Measurements from ENCODE around the gene GABRG3.

Gene GABRG3

GRCh38 chr15:26970712-26971210, at the start of gene GABRG3:
GABRG3 (plus strand) TSS chr15:26971181.
- H3K27ac Mint-ChIP-seq: no peak within 1 kb of the TSS
- H3K4me1 Mint-ChIP-seq: no peaks in the 10 kb centered on the region
- DNase-seq: no peak
- peaks cover 28% of the 10 kb centered on the region for H3K27me3 Mint-ChIP-seq
- H3K9me3 Mint-ChIP-seq: no peaks in the 10 kb centered on the region
- CTCF ChIA-PET: no interaction called here
- no peaks in the 10 kb centered on the region for H3K36me3 Mint-ChIP-seq
- H3K4me3 Mint-ChIP-seq: no peak within 1 kb of the TSS

GRCh38 chr15:26921433-26921832, 49.5 kb upstream of the GABRG3 start:
- H3K27me3 Mint-ChIP-seq: no peaks in the 10 kb centered on the region
- CTCF ChIA-PET: interaction anchor here (0.6 kb wide), 1 partner anchor 90 kb away, joined by 4 read pairs; no protein-coding TSS in a partner anchor
- no peak overlapping the region for H3K27ac Mint-ChIP-seq
- H3K9me3 Mint-ChIP-seq: peaks cover 4% of the 10 kb centered on the region
- no peaks in the 10 kb centered on the region for H3K4me1 Mint-ChIP-seq
- no peak overlapping the region for H3K4me3 Mint-ChIP-seq
- no peak for DNase-seq
- H3K36me3 Mint-ChIP-seq: no peaks in the 10 kb centered on the region

- no peaks in the 10 kb centered on the region for H3K27me3 Mint-ChIP-seq
- H3K9me3 Mint-ChIP-seq: peaks cover 9% of the 10 kb centered on the region
- H3K4me1 Mint-ChIP-seq: no peaks in the 10 kb centered on the region
- no peak overlapping the region for H3K4me3 Mint-ChIP-seq
- H3K36me3 Mint-ChIP-seq: no peaks in the 10 kb centered on the region
- CTCF ChIA-PET: no interaction called here
- H3K27ac Mint-ChIP-seq: no peak overlapping the region
- DNase-seq: no peak
These were observed 44.9 kb upstream of the GABRG3 start for GRCh38 chr15:26926081-26926480.

- H3K4me3 Mint-ChIP-seq: no peak overlapping the region
- H3K27me3 Mint-ChIP-seq: no peaks in the 10 kb centered on the region
- peaks cover 9% of the 10 kb centered on the region for H3K9me3 Mint-ChIP-seq
- no peak overlapping the region for H3K27ac Mint-ChIP-seq
- CTCF ChIA-PET: no interaction called here
- H3K4me1 Mint-ChIP-seq: no peaks in the 10 kb centered on the region
- DNase-seq: no peak
- no peaks in the 10 kb centered on the region for H3K36me3 Mint-ChIP-seq
These were observed 42.9 kb upstream of the GABRG3 start for GRCh38 chr15:26928051-26928450.

- H3K27ac Mint-ChIP-seq: no peak overlapping the region
- no peak overlapping the region for H3K4me3 Mint-ChIP-seq
- no peak for DNase-seq
- H3K36me3 Mint-ChIP-seq: no peaks in the 10 kb centered on the region
- peaks cover 11% of the 10 kb centered on the region for H3K9me3 Mint-ChIP-seq
- no peaks in the 10 kb centered on the region for H3K4me1 Mint-ChIP-seq
- H3K27me3 Mint-ChIP-seq: no peaks in the 10 kb centered on the region
- CTCF ChIA-PET: no interaction called here
These were observed 41.4 kb upstream of the GABRG3 start for GRCh38 chr15:26929588-26929987.

- Mint-ChIP-seq H3K4me3 (no peak overlapping the region), H3K36me3 (no peaks in the 10 kb centered on the region), H3K4me1 (no peaks in the 10 kb centered on the region), H3K27me3 (no peaks in the 10 kb centered on the region), H3K27ac (no peak overlapping the region), H3K9me3 (peaks cover 20% of the 10 kb centered on the region)
- CTCF ChIA-PET: no interaction called here
- DNase-seq: no peak
These were observed 36.1 kb upstream of the GABRG3 start for GRCh38 chr15:26934848-26935247.

- Mint-ChIP-seq H3K36me3 (no peaks in the 10 kb centered on the region), H3K27me3 (no peaks in the 10 kb centered on the region), H3K4me1 (no peaks in the 10 kb centered on the region), H3K4me3 (no peak overlapping the region), H3K27ac (no peak overlapping the region), H3K9me3 (peaks cover 18% of the 10 kb centered on the region)
- no peak for DNase-seq
- CTCF ChIA-PET: no interaction called here
These were observed 35.7 kb upstream of the GABRG3 start for GRCh38 chr15:26935322-26935721.

- CTCF ChIA-PET: no interaction called here
- Mint-ChIP-seq H3K27me3 (no peaks in the 10 kb centered on the region), H3K4me3 (no peak overlapping the region), H3K4me1 (no peaks in the 10 kb centered on the region), H3K27ac (no peak overlapping the region), H3K36me3 (no peaks in the 10 kb centered on the region), H3K9me3 (peaks cover 16% of the 10 kb centered on the region)
- no peak for DNase-seq
These were observed 34.5 kb upstream of the GABRG3 start for GRCh38 chr15:26936502-26936901.

- CTCF ChIA-PET: no interaction called here
- H3K27me3 Mint-ChIP-seq: no peaks in the 10 kb centered on the region
- H3K4me3 Mint-ChIP-seq: no peak overlapping the region
- no peak overlapping the region for H3K27ac Mint-ChIP-seq
- no peaks in the 10 kb centered on the region for H3K36me3 Mint-ChIP-seq
- H3K9me3 Mint-ChIP-seq: peaks cover 16% of the 10 kb centered on the region
- H3K4me1 Mint-ChIP-seq: no peaks in the 10 kb centered on the region
- DNase-seq: no peak
These were observed 33.8 kb upstream of the GABRG3 start for GRCh38 chr15:26937134-26937533.

- no peaks in the 10 kb centered on the region for H3K4me1 Mint-ChIP-seq
- H3K27ac Mint-ChIP-seq: no peak overlapping the region
- no peak for DNase-seq
- no peak overlapping the region for H3K4me3 Mint-ChIP-seq
- no peaks in the 10 kb centered on the region for H3K36me3 Mint-ChIP-seq
- H3K27me3 Mint-ChIP-seq: no peaks in the 10 kb centered on the region
- CTCF ChIA-PET: no interaction called here
- peaks cover 25% of the 10 kb centered on the region for H3K9me3 Mint-ChIP-seq
These were observed 31.6 kb upstream of the GABRG3 start for GRCh38 chr15:26939398-26939797.

- no peak for DNase-seq
- Mint-ChIP-seq H3K27ac (no peak overlapping the region), H3K4me3 (no peak overlapping the region), H3K27me3 (no peaks in the 10 kb centered on the region), H3K36me3 (no peaks in the 10 kb centered on the region), H3K9me3 (peaks cover 24% of the 10 kb centered on the region), H3K4me1 (no peaks in the 10 kb centered on the region)
- CTCF ChIA-PET: no interaction called here
These were observed 29.5 kb upstream of the GABRG3 start for GRCh38 chr15:26941489-26941888.

- Mint-ChIP-seq H3K4me1 (no peaks in the 10 kb centered on the region), H3K36me3 (no peaks in the 10 kb centered on the region), H3K27ac (no peak overlapping the region), H3K9me3 (peaks cover 22% of the 10 kb centered on the region), H3K27me3 (no peaks in the 10 kb centered on the region), H3K4me3 (no peak overlapping the region)
- DNase-seq: no peak
- CTCF ChIA-PET: no interaction called here
These were observed 27.1 kb upstream of the GABRG3 start for GRCh38 chr15:26943866-26944265.

GRCh38 chr15:26945046-26945445, 25.9 kb upstream of the GABRG3 start:
- no peaks in the 10 kb centered on the region for H3K36me3 Mint-ChIP-seq
- CTCF ChIA-PET: no interaction called here
- H3K4me1 Mint-ChIP-seq: no peaks in the 10 kb centered on the region
- peaks cover 17% of the 10 kb centered on the region for H3K9me3 Mint-ChIP-seq
- no peak for DNase-seq
- H3K27ac Mint-ChIP-seq: no peak overlapping the region
- no peaks in the 10 kb centered on the region for H3K27me3 Mint-ChIP-seq
- H3K4me3 Mint-ChIP-seq: no peak overlapping the region

- no peak overlapping the region for H3K27ac Mint-ChIP-seq
- H3K9me3 Mint-ChIP-seq: peaks cover 11% of the 10 kb centered on the region
- no peaks in the 10 kb centered on the region for H3K27me3 Mint-ChIP-seq
- no peaks in the 10 kb centered on the region for H3K36me3 Mint-ChIP-seq
- H3K4me1 Mint-ChIP-seq: no peaks in the 10 kb centered on the region
- CTCF ChIA-PET: no interaction called here
- H3K4me3 Mint-ChIP-seq: no peak overlapping the region
- DNase-seq: no peak
These were observed 21.0 kb upstream of the GABRG3 start for GRCh38 chr15:26950001-26950400.

- Mint-ChIP-seq H3K4me3 (no peak overlapping the region), H3K4me1 (no peaks in the 10 kb centered on the region), H3K27ac (no peak overlapping the region), H3K9me3 (peaks cover 13% of the 10 kb centered on the region), H3K36me3 (no peaks in the 10 kb centered on the region), H3K27me3 (no peaks in the 10 kb centered on the region)
- CTCF ChIA-PET: no interaction called here
- no peak for DNase-seq
These were observed 16.6 kb upstream of the GABRG3 start for GRCh38 chr15:26954403-26954802.

GRCh38 chr15:26967719-26968269, 3.2 kb upstream of the GABRG3 start:
- no peak overlapping the region for H3K27ac Mint-ChIP-seq

More at GRCh38 chr15:26967719-26968269, 3.2 kb upstream of the GABRG3 start:
- CTCF ChIA-PET: no interaction called here
- no peak for DNase-seq
- no peaks in the 10 kb centered on the region for H3K4me1 Mint-ChIP-seq
- no peak overlapping the region for H3K4me3 Mint-ChIP-seq
- peaks cover 25% of the 10 kb centered on the region for H3K27me3 Mint-ChIP-seq
- H3K36me3 Mint-ChIP-seq: no peaks in the 10 kb centered on the region
- peaks cover 2% of the 10 kb centered on the region for H3K9me3 Mint-ChIP-seq

Measured in activated naive CD4-positive, alpha-beta T cell treated with anti-CD3 and anti-CD28 coated beads, Interleukin-2, amount 10 ng/mL, durations not matched to agents 7 days and 5 days (primary cell).